ENCODE measurements around the gene CLCNKA.
"Not testable (repeated sequence)": the region's sequence is repeated elsewhere in the genome, so short reads cannot be mapped to it uniquely, and the experiment has no call there.

The CLCNKA gene

DNA sequence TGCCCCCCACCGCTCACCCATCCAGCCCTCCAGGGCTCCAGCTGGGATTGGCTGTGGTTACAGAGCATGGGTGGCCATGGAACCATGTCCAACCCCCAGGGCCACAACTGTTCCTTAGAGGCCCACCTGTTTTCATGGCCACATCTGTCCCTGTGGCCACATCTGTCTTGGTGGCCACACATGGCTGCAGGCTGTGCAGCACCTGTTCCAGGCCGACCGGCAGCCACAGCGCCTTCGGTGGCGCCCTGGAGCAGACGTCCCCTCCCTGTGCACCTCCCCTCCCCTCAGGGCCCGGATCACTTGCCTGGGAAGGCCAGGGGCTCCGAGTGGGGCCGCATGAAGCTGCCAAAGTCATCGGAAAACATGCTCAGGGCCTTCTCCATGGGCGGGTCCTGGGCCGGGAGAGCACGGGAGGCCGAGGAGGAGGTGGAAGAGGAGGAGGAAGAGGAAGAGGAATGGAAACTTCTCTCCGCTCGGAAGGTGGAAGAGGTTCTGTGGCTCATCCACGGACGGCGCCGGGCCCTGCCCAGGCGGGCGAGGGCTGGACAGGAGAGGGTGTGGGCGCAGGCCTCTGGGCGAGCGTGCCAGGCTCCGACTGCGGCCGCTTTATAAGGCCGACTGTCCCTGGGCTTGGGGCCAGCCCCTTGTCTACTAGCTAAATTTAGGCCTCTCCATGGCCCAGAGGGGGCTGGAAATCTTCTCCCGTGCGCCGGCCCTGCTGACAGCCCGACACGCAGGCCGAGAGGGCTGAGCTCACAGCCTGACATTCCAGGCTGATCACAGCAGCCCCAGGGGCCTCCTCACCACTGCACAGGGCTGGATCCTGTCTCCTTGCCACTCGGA, 4.2 kb upstream of the CLCNKA start, which contains the start of gene HSPB7:
TSS of gene HSPB7 (minus strand) at position 583 of the 843 bp plus-strand sequence. CDS start at position 503, 80 bp downstream.
- no peak for DNase-seq (ENCODE audit: low spot score)
- no peak for FAIRE-seq

DNA sequence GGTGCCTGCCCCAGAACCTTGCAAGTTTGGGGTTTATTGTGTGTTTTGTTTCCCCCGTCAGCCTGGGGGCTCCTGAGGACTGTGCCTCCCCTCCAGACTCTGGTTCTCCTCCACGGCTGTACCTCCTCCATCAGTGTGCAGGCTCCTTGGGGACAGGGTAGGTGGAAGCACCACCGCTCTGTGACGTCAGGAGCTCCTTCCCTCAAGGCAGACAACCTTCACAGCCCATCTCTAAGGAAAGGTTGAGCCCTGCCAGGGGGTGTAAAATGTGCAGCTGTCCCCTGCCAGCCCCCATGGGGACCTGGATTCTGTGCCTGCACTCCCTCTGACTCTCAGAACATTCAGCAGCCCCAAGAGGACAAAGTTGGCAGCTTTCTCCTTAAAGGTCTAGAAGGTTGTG, 3.5 kb upstream of the CLCNKA start:
- FAIRE-seq (no peak), DNase-seq (ENCODE audit: low spot score) (no peak)

DNA sequence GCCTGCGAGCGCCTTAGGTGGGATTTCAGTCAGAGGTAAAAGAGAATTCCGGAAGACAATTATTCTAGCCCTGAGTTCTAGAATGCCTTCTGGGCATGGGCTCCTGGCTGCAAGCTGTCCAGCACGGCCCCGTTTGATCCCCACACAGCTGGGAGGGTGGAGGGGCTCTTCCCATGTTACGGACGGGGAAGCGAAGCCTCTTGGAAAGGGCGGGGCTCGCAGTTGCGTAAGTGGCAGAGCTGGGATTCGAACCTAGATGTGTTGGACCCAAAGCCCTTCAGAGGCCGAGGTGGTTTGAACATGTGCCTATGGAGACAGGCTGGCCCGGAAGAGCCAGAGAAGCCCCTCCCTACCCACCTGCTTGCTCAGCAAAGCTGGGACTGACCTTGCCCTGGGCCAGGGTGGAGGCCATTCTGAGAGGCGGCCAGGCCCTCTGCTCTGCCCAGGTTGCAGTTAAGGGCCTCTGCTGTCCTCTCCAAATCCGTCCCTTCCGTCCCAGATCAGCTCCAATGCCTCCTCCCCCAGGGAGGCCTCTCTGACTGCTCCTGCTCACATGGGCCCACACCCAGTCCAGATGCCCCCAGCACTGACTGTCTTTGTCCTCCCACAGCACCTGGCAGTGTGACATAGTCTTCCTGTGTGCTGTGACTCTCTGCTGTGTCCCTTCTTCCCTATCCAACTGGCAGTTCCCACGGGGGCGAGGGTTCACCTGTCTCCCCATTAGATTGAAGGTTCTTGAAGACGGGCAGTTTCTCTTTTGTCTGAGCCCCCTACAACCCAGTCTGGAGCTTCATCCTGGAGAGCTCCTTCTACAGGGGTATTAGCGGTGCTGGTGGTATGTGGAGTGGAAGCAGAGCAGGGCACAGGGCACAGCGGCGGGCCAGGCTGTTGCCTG, 2.8 kb upstream of the CLCNKA start:
- DNase-seq (ENCODE audit: low spot score): no peak
- FAIRE-seq: no peak

DNA sequence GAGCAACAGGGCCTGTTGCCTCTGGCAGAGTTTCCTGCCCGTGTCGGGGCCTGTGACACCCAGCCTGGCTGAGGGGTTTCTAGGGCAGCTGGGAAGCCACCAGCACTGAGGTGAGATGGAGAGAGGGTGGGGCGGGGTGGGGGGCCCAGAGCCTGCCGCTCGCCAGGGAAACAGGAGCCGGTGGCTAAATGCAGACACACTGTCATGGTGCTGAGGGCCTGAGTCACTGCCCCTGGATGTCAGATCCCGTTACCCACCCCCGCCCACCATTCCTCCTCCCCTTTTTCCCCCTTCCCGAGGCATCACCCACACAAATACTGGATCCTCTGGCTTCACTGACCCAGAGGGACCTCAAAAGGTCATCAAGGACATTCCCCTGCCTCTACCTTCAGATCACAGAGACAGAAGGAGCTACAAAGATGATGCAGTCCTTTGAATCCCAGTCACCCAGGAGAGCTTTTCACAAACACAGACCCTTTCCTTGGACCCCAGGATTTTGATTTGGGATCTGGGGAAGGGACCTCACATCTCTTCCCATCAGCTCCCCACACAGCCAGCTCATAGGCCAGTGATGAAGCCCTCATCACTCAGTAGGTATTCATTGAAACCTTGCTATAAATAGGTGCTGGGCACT, 2.1 kb upstream of the CLCNKA start:
- no peak for DNase-seq (ENCODE audit: low spot score)
- FAIRE-seq: no peak

DNA sequence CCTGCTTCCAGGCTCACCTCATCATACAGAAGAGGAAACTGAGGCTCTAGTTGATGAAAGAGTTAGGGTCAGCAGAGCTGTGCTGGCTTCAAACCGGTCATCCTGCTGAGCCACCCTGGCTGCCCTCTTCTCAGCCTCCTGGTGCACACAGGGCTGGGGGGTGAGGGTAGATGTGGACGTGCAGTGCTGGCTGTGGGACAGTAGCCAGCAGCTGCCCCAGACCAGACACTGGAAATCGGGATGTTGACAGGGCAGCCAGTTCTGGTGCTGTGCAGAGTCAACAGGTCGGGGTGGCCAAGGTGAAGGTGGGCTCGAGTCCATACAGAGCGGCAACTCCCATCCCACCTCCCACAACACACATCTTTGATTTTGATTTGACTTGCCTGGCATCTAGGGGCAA, 1.5 kb upstream of the CLCNKA start:
- no peak for DNase-seq (ENCODE audit: low spot score)
- no peak for FAIRE-seq

DNA sequence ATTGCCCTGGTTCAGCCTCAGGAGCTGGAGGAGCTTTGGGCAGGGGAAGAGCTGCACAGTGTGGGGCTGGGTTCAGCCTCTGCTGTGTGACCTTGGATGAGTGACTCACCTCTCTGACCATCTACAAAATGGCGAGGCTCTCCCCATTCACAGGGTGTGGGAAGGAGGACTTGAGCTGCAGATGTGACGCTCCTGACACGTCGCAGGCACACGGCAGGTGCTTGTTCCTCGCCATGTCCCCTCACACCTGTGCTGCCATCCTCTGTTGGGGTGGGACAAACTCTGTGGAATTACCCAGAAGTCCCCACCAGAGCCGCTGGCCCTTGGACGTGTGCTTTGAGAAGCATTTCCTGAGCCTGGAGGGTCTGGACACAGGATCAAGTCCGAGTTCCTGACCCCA, 958 bp upstream of the CLCNKA start:
- not testable (repeated sequence) for FAIRE-seq; DNase-seq (ENCODE audit: low spot score)

DNA sequence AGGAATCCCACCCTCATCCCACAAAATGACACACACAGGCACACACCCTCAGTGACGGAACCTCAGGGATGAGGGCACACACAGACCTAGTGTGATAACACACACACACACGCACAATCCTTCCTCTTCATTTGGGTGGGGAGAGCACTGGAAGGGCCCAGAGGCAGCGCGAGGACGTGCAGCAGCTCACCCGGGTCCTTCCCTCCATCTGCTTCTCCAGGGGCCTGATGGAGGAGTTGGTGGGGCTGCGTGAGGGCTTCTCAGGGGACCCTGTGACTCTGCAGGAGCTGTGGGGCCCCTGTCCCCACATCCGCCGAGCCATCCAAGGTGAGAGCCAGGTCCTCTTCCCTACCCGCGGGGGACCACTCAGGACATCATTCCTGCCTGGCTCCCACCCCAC, 557 bp downstream of the CLCNKA start:
- FAIRE-seq (no peak), DNase-seq (ENCODE audit: low spot score) (no peak)

DNA sequence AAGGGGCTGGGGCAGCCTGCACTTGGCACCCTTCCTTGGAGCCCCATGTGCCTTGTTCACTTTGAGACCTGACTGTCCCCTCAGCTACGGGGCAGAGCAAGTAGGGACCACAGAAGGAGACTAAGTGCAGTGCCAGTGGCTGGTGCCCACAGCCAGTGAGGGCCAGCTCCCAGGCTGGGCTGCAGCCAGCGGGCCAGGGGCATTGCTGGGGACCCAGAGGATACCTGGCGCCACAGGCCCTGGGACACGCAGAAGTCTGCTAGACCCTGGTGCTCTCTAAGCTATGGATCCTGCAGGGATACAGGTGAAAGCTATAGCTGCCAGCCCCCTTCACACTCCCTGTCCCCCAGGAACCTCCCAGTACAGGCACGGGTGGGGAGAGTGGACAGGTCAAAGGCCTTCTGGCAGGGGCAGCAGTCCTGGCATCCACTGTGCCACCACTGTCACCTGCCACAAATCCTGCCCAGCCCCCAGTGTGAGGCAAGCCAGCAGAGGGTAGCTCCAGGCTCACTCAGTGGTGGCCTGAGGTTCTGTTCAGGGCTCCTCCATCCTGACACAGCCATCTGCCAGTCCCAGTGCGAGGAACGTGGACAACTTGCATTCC, 1.3 kb downstream of the CLCNKA start:
- FAIRE-seq (no peak), DNase-seq (ENCODE audit: low spot score) (no peak)

DNA sequence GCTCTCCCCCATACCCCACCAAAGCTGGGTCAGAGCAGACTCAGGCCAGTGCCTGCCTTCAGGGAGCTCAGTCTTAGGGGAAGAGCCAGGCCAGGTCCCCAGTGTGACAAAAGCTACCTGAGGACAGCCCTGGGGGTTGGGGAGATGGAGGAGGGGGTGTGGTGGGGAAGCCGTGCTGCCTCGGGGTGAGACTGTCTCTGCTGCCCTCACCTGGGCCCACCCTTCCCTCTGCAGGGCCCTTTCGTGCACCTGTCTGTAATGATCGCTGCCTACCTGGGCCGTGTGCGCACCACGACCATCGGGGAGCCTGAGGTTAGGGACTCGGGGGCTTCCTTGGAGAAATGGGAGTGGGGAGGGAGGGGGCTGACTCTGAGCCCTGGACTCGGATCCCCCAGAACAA, 4.5 kb downstream of the CLCNKA start:
- not testable (repeated sequence) for DNase-seq (ENCODE audit: low spot score); FAIRE-seq

DNA sequence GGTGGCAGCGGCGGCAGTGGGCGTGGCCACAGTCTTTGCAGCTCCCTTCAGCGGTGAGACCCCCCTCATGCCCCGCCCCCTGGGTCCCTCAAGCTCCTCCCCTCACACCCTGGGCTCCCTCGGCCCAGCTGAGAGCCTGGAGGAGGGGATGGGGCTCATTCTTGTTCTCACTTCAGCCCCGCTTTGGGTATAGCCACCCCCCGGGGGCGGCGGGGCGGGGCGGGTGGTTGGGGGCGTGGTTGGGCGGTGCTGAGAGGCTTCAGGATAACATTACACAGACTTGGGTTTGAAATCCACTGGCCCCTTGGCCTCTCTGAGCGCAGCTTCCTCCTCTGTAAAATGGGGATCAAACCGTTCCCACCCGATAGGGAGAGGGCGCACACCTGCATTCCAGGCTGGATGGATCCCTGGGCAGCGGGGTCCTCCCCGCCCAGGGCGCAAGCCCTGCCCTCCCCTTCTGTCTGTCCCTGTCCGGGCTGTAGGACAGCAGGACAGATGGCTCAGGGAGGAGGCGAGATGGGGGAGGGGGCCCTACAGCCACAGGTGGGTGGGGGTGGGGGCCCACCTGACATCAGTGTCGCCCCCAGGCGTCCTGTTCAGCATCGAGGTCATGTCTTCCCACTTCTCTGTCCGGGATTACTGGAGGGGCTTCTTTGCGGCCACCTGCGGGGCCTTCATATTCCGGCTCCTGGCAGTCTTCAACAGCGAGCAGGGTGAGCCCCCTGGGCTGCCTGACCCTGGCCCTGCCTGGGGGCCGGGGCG, 5.1 kb downstream of the CLCNKA start:
- no peak for FAIRE-seq
- no peak for DNase-seq (ENCODE audit: low spot score)

DNA sequence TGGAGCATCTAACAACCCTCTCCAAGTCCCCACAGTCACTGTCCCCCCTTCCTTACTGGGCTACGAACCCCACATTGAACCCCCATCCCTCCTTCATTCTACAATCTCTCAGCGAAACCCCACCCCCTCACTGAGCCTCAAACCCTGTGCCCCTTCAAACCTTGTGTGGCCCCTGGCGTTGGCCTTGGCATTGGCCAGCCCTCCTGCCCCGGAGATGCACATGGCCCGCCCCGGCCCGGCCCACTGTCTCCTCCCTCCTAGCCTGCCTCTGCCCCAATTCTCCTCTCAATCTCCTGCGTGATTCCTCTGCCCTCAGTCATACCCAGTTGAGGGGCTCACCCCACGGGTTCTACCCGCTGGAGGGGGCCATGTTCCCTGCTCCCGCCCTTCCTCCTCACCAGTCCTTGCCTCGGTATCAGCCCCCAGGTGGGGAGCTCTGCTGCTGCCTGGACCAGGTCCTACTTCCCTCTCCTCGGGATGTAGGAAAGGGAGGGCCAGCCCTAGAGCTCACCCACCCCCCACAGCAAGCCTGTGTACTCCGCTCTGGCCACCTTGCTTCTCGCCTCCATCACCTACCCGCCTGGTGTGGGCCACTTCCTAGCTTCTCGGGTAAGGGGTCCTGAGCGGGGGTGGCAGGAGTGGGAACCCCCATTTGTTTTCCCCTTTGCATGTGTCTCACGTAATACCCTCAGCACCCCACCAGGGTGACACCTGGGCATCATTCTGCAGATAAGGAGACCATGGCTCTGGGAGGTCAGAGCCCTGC, 6.6 kb downstream of the CLCNKA start:
- DNase-seq (ENCODE audit: low spot score) (no peak), FAIRE-seq (no peak)

DNA sequence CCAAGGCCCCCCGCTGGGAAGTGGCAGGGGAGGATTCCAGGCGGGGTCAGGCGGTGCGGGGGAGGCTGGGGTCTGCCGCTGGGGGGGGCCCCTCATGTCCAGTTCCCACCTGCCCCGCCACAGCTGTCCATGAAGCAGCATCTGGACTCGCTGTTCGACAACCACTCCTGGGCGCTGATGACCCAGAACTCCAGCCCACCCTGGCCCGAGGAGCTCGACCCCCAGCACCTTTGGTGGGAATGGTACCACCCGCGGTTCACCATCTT, 7.1 kb downstream of the CLCNKA start:
- DNase-seq (ENCODE audit: low spot score); FAIRE-seq: not testable (repeated sequence)

DNA sequence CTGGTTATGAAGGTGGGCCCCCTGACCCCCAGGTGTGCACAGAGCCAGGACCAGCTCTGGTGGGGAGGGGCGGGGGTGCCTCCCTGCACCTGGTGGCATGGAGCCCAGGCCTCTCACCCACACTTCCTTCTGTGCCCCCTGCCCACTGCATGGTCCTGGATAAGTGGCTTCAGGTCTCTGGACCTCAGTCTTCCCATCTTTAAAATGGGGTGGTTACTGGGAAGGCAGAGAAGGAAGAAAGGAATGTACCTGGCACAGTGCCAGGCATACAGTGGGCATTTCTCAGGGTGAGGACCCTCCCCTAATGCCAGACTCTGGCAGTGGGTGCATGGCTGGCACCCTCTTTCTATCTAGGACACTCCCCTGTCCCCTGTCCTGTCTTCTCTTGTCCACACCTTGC, 7.5 kb downstream of the CLCNKA start:
- DNase-seq (ENCODE audit: low spot score): no peak
- FAIRE-seq: no peak

DNA sequence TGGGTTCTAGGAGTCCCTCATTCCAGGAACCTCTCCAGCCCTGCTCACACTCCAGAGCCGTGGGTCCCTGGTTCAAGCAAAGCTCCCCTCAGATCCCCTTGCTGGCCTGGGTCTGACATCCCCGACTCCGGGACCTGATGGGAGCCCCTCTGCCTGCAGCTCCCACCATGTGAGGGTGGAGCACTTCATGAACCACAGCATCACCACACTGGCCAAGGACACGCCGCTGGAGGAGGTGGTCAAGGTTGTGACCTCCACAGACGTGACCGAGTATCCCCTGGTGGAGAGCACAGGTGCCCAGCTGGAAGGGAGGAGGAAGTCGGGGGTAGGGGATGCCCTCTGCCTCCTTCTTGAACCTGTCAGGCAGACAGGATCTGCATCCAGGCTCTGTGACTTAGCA, 9.7 kb downstream of the CLCNKA start:
- DNase-seq (ENCODE audit: low spot score): no peak
- FAIRE-seq: no peak

DNA sequence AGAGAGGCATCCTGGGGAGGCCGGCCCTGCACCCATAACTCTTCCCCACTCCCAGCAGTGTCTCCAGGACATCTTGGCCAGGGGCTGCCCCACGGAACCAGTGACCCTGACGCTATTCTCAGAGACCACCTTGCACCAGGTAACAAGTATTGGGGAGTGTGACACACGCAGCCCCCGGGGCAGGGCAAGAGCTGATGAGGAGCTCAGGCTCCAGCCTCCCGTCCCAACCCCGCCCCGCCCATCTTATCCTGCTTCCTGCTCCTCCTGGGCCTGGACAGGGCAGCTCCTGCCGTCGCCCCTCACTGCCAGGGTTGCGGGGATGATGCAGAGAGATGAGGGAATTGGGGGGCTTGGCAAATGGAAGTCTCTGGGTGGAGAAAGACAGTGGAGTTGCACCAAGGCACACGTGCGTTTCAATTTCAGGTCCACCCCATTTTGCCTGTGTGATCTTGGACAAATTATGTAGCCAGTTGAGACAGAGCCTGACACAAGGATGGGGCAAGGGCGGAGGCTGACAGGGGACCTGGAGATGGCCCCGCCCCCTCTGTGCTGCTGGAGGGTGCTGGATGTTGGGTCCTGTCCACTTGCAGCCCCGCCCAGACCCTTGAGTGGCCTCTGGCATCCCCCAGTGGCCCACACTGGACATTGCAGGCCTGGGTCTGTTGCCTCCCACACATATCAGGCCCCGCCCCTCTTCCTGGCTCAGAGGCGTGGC, 10.7 kb downstream of the CLCNKA start:
- FAIRE-seq: no peak
- DNase-seq (ENCODE audit: low spot score): peak; percentile 63

DNA sequence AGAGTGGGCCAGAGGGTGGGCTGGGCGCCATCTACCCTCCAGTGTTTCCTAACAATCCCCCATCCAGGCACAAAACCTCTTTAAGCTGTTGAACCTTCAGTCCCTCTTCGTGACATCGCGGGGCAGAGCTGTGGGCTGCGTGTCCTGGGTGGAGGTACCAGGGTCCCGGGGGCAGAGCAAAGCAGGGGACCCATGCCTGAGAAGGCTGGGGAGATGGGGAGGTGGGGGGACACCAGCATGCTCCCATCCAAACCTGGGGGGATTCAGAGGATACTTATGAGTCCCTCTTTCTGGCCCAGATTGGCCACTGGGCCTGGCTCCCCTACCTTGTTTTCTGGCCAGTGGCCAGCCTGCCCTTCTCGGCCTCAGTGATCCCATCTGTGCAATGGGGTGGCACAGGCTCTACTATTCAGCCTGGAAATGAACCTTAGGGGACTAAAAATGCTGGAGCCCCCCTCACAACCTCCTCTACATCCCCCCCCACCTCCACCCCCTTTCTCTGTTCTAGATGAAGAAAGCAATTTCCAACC, 11.3 kb downstream of the CLCNKA start:
- DNase-seq (ENCODE audit: low spot score); FAIRE-seq: not testable (repeated sequence)

DNA sequence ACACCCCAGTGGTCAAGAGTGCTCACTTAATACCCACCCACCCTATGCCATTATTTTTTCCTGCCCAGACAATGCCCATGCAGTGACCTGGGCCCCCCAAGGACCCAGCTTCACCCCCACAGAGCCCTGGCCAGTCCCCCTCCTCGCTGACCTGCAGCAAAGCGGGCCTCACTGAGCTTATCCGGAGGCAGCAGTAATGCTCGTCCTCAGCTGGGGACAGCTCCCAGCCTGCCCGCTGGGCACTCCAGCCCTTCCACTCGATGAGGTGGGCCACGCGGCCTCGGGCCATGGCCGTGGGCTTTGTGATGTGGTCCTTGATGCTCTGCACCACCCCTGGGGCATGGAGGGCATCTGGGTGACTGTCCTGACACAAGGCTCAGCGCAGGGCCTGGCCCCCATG, 14.6 kb downstream of the CLCNKA start:
- not testable (repeated sequence) for FAIRE-seq; DNase-seq (ENCODE audit: low spot score)

DNA sequence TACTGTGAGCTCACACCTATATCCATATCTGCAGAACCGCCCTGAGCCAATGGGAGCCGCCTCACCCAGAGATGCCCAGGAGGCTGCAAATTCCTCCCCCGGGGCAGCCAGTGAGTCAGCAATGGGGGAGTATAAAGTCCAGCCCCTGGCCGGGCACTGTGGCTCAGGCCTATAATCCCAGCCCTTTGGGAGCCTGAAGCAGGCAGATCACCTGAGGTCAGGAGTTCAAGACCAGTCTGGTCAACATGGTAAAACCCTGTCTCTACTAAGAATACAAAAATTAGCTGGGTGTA, 16.7 kb downstream of the CLCNKA start:
- FAIRE-seq: no peak

DNA sequence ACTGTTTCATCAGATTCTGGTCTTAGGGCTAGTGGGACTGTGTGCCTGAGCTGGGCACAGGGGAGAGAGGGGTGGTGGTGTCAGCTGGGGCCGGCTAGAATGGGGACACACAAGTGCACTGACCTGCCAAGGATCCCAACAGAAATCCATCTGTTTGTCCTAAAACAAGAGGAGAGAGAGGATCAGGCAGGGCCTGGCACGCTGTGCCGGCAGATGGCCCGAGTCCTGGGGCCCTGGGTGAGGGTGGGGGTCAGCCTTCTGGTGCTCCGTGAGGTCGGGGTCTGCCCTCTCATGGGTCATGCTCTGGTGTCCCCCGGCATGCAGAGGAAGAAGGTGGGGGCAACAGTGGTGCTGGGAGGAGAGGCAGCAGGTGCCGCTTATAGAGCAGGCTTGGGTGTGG, 18.0 kb downstream of the CLCNKA start:
- not testable (repeated sequence) for DNase-seq (ENCODE audit: low spot score); FAIRE-seq

More for the DNA sequence above, 16.7 kb downstream of the CLCNKA start:
- peak; percentile 37 for DNase-seq (ENCODE audit: low spot score)

Measured in RCC 7860 (cell line).